ENCODE data around the gene PTPRZ1. TPM values are rescaled to one million over a fixed set of nuclear protein-coding genes. Genes with fewer than 3 reads are reported as not detected.

Gene PTPRZ1
- total and polyA plus RNA-seq, 10 of the 15 experiments (the other 5 are each of a cell fraction or from before 2014, with no cell fraction given), result 0.05 to 0.21 (median 0.11) TPM; not detected in 7

DNA sequence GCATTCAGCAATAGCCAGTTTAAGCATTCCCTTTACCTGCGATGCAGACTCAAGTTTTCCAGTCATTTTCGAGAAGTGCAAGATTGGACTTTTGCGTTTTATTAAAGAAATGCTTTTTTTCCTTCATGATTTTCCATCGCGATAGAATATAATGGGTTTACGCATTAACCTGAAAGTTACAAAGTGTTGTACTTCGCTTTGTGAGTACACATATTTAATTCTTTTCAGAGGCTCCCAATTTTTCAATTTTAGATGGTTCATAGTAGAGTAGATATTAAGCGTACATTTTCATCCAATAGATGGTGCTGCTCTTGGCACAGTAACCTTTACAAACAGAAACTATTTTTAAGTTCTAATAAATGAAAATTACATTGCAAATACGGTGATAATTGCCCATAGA is 1.3 kb downstream of the PTPRZ1 start (continued):
- TF ChIP-seq, protein P1, sequence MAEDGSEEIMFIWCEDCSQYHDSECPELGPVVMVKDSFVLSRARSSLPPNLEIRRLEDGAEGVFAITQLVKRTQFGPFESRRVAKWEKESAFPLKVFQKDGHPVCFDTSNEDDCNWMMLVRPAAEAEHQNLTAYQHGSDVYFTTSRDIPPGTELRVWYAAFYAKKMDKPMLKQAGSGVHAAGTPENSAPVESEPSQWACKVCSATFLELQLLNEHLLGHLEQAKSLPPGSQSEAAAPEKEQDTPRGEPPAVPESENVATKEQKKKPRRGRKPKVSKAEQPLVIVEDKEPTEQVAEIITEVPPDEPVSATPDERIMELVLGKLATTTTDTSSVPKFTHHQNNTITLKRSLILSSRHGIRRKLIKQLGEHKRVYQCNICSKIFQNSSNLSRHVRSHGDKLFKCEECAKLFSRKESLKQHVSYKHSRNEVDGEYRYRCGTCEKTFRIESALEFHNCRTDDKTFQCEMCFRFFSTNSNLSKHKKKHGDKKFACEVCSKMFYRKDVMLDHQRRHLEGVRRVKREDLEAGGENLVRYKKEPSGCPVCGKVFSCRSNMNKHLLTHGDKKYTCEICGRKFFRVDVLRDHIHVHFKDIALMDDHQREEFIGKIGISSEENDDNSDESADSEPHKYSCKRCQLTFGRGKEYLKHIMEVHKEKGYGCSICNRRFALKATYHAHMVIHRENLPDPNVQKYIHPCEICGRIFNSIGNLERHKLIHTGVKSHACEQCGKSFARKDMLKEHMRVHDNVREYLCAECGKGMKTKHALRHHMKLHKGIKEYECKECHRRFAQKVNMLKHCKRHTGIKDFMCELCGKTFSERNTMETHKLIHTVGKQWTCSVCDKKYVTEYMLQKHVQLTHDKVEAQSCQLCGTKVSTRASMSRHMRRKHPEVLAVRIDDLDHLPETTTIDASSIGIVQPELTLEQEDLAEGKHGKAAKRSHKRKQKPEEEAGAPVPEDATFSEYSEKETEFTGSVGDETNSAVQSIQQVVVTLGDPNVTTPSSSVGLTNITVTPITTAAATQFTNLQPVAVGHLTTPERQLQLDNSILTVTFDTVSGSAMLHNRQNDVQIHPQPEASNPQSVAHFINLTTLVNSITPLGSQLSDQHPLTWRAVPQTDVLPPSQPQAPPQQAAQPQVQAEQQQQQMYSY (CRISPR knock-in tag; IDR thresholded peaks at IDR 0.05), result no peak
- TF ChIP-seq, protein P2, sequence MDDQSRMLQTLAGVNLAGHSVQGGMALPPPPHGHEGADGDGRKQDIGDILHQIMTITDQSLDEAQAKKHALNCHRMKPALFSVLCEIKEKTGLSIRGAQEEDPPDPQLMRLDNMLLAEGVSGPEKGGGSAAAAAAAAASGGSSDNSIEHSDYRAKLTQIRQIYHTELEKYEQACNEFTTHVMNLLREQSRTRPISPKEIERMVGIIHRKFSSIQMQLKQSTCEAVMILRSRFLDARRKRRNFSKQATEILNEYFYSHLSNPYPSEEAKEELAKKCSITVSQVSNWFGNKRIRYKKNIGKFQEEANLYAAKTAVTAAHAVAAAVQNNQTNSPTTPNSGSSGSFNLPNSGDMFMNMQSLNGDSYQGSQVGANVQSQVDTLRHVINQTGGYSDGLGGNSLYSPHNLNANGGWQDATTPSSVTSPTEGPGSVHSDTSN (IDR thresholded peaks at IDR 0.05; ENCODE audit: insufficient replicate concordance, low read depth, low read length), result no peak
- TF ChIP-seq TCF7 (IDR thresholded peaks at IDR 0.05; ENCODE audit: borderline replicate concordance) (no peak), NFYB (IDR thresholded peaks at IDR 0.05; ENCODE audit: insufficient read depth, low read depth, low read length) (no peak), CHD2 (IDR thresholded peaks at IDR 0.05; ENCODE audit: borderline replicate concordance, low read depth, low read length) (no peak), PAX5 (IDR thresholded peaks at IDR 0.05; ENCODE audit: borderline replicate concordance, low read depth, low read length) (no peak), BRCA1 (IDR thresholded peaks at IDR 0.05; ENCODE audit: low read depth, low read length) (no peak)
- TF ChIP-seq, protein P3, sequence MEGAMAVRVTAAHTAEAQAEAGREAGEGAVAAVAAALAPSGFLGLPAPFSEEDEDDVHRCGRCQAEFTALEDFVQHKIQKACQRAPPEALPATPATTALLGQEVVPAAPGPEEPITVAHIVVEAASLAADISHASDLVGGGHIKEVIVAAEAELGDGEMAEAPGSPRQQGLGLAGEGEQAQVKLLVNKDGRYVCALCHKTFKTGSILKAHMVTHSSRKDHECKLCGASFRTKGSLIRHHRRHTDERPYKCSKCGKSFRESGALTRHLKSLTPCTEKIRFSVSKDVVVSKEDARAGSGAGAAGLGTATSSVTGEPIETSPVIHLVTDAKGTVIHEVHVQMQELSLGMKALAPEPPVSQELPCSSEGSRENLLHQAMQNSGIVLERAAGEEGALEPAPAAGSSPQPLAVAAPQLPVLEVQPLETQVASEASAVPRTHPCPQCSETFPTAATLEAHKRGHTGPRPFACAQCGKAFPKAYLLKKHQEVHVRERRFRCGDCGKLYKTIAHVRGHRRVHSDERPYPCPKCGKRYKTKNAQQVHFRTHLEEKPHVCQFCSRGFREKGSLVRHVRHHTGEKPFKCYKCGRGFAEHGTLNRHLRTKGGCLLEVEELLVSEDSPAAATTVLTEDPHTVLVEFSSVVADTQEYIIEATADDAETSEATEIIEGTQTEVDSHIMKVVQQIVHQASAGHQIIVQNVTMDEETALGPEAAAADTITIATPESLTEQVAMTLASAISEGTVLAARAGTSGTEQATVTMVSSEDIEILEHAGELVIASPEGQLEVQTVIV (IDR thresholded peaks at IDR 0.05; ENCODE audit: borderline replicate concordance, partially characterized antibody), result no peak
- TF ChIP-seq, protein P4, sequence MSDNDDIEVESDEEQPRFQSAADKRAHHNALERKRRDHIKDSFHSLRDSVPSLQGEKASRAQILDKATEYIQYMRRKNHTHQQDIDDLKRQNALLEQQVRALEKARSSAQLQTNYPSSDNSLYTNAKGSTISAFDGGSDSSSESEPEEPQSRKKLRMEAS (IDR thresholded peaks at IDR 0.05; ENCODE audit: low read depth, low read length), result no peak

Measured in GM12878 (cell line).